CD4-positive, alpha-beta T cell treated with Interleukin-6 for 4 hours (primary cell): ENCODE data around the gene ASAP3.

ENCODE experiments used
- DNase-seq: peaks from one replicate; pipeline ENCODE4 v3.0.0-alpha.2; 2020; ENCODE audit warnings: mixed read lengths

The ASAP3 gene

DNA sequence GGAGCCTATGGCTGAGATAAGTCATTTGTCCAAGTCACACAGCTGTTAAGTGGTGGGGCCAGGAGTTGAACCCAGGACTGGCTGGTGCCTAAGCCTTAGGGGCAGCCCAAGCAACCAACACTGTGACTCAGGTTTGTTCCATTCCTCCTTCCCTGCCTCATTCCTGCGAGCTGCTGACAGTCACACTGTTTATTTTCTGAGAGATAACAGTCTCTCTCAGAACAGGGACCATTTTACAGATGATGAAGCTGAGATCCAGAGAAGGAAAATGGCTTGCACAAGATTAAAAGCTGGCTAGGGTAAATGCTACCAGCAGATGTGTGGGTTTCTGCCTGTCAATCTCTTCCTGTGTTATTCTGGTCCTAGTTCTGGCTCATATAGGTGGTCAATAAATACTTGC is 35.1 kb downstream of the ASAP3 start:
- DNase-seq: no peak

DNA sequence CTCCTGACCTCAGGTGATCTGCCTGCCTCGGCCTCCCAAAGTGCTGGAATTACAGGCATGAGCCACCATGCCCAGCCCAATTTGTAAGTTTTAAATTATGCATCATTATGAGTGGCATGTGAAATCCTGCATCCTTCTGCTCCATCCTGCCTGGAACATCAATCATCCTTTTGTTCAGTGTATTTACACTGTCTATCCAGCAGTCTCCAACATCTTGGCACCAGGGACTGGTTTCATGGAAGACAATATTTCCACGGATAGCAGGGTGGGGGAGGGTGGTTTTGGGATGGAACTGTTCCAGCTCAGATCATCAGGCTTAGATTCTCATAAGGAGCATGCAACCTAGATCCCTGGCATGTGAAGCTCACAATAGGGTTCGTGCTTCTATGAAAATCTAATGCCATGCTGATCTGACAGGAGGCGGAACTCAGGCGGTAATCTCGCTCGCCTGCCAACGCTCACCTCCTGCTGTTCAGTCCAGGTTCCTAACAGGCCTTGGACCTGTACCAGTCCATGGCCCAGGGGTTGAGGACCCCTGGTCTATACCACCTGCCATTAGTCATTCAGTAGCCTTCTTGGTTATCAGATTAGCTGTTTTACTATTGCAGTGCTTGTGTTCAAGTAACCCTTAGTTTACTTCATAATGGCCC is 37.2 kb downstream of the ASAP3 start:
- DNase-seq: no peak

DNA sequence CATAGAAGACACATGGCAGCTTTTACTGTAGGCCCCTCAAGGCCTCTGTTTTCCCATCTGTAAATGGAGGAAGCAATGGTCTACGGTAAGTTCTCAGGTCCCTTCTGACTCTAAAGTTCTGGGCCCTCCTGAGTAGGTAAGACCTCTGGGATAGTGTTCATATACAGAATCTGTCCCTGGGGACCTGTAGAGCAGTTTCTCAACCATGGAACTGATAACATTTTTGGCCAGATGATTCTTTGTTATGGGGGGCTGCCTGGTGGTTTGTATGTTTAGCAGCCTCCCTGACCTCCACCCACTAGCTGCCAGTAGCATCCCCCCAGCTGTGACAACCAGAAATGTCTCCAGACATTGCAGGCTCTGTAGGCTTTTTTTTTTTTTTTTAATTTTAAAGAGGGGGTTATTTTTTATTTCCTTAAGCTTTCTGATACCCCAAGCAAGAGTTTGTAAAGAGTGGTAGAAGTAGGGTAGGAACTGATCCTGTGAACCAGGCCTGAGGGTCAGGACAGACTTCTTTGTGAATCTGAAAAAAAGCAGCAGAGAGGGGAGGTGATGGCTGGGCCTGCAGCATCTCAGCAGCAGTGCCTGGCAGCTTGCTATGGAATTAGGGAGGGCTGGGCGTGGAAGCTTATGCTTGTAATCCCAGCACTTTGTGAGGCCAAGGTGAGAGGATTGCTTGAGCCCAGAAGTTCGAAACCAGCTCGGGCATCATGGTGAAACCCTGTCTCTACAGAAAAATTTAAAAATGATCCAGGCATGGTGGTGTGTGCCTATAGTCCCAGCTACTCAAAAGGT is 39.2 kb downstream of the ASAP3 start:
- DNase-seq: no peak

DNA sequence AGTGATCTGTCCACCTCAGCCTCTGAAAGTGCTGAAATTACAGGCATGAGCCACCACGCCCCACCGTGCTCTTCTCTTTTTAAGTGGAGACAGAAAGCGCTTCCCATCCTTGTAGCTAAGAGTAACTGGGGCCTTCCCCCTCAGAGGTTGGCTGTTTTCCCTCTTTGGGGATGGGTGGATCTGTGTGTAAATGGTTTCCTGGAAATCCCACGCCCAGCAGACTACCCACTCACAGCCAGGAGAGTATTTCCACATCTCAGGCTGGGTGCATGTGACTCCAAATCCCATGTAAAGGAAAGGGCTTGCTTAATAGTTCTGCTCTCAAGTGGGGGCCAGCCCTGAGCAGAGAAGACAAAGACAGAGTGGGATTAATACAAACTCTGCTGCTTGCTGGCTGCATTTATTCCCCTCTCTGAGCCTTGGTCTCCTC is 39.9 kb downstream of the ASAP3 start:
- no peak for DNase-seq

DNA sequence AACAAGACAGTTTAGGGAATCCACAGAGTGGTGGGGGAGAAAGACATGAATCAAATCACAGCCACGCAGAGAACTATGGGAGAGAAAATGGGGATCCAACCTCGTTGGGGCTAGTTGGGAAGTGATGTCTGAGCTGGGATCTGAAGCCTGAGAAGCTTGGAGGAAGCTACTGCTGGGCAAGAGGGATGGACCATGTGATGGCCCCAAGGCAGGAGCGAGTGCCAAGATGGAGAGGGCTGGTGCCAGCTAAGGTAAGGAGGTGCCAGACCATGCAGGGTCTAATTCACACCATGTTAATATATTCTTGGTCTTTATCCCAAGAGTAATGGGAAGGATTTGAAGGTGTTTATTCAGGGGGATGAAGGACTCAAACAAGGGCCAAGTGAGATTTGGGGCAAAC is 41.2 kb downstream of the ASAP3 start:
- no peak for DNase-seq

DNA sequence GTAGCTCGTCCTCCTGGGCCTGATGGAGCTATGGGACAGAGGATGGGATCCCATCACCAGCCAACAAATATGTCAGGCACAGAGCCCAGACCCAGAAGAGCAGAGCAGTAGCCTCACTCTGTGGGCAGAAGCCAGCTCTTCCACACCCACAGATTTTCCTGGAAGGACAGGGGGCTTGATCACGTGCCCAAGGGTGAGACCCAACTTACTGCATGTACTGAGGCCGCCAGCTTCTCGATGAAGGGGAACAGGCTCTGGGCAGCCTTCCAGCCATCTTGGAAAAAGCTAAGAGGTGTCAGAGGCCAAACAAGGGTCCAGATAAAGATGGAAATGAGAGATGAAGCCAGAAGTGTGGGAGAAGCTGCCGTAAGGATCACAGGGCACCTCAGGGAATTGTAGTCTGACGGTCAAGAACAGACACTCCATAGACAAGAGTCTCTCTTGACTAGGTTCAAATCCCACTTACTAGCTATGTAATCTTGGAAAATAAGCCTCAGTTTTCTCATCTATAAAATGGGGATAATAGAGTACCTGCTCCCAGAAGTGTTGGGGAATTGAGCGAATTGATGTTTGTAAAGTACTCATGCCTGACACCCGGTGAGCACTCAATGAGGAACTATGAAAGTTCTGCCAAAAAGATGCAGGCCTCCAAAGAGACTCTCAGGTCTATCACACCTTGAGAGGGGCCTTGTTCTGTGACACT is 42.4 kb downstream of the ASAP3 start:
- DNase-seq: no peak

DNA sequence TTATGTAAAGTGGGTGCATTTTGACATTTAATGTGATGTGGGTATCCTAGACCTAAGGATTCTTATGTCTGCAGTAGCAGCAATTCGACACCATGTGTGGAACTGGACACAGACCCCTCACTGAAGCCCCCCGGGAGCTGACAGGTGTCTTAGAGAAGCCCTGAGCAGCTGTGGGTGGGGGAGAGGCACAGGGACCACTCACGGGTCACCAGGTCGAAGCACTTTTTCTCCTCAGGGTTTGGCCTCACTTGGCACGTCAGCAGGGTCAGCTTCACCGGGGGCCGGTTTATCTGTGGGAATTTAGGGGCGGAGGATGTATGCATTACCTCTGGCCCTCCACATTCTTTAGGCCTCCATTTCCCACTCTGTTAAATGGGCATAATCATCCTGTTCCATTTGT is 45.4 kb downstream of the ASAP3 start:
- DNase-seq: no peak

DNA sequence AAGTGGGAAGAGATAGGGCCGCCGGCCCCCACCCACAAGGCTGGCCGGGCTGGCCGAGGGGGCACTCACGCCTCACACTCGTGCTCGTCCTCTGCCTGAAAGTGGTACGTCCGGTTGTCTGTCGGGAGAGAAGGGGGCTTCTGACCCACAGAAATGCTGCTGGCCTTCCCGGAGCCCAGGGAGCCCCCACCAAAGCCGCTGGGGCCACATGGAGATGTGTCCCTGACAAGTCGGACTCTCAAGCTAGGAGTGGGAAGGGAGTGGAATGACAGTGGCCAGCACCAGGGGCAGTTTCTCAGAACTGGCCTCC is 46.7 kb downstream of the ASAP3 start:
- no peak for DNase-seq

DNA sequence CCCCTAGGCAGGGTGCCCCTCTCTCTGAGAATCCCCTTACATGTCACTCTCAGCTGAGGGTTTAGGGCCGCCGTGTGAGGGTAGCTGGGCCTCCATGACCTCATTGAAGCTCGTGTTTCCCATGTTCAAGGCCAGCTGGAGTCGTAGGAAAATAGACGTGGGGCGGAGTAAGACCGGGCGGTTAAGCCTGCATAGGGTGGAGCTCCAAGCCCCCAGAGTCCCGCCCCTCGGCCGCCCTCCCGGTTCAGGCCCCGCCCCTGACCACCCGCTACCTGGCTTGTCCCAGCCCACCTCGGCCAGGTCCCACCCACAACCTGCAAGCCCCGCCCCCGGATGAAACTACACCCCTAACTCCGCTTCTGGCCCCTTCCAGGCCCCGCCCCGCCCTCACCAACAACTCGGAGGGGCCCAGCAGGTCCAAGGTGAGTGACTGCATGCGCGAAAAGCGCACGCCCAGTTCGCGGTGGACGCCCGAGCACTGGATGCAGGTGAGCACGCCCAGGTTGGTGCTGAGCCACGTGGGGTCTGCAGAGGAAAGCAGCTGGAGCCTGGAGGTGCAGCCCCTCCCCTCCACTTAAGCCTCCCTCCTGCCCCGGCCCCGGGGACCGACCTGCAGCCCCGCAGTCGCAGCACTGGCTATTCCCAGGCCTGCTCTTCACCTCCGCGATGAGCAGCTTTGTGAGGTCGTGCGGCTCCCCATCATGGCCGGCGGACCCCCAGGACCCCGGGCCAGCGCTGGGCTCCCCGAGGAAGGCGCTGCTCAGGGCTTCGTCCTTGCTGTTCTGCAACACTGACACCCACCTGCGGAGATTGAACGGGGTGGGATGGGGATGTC is 47.2 kb downstream of the ASAP3 start:
- peak; percentile 61 for DNase-seq

DNA sequence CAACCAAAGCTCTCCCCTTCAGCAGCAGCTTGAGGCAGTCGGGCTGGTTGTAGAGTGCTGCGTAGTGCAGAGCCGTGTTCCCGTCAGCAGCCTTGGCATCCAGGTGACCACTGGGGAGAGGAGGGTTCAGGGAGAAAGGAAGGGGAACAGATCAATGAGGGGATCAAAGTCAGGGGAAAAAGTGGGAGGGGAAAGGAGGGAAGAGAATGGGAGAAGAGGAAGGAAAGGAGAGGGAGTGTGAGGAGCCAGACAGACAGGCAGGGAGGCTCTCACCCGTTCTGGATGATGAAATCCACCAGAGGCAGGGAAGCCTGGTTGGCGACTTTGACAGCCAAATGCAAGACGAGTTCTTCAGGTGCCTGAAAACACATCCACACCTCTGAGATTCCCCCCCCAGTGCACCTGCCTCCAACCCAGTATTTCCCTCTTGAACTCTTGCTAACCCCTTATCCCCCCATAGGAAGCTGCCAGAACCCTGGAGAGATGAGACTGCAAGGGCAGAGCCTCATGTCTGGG is 49.7 kb downstream of the ASAP3 start:
- no peak for DNase-seq

DNA sequence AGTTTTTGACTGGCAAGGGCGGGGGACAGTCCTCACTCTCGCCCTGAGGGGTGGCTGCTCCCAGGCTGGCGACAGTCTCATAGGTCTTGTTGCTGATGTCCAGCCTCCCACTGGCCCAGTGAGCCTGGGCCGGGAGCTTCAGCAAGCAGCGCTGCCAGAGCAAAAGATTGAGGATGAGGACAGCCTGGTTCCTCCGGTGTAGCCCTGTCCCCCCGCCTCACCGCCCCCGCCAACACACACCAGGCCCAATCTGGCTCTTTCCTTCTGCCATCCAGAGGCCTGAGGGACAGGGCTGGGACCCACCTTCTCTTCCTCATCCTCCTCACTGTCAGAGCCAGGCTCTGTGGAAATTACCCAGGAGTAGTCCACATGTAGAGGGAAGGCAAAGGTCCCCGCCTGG is 50.9 kb downstream of the ASAP3 start:
- DNase-seq: no peak

DNA sequence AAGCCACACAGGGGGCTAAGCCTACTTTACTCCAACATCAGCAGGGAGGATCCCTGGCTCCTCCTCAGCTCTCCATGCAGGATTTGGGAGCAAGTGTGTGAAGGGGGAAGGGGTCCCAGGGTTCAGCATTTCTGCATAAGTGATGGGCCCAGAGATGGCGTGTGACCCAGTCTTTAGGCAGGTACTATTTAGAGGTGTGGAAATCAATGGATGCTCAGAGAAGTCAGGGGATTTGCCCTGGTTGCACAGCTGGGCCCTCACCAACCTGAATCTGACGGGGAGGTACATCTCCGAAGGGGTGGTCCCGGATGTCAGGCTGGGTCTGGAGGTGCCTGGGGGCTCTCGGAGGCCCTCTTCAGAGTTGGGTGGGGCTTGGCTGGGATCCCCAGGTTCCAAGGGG is 52.5 kb downstream of the ASAP3 start:
- DNase-seq: no peak

DNA sequence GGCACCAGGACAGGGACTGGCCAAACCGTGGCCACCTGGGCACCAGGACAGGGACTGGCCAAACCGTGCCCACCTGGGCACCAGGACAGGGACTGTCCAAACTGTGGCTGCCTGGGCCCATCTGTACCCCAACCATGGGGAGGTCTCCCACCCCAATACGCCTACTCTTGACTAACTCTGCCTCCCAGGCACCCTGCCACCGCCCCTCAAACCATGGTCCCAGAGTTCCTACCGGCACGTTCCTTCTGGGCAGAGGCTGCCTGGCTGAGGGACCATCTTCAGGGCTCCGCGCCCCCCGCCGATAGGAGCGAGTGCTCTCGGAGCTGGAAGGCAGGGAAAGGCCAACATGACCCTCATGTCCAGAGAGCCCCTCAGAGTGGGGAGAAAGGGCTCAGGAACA is 53.2 kb downstream of the ASAP3 start:
- no peak for DNase-seq

DNA sequence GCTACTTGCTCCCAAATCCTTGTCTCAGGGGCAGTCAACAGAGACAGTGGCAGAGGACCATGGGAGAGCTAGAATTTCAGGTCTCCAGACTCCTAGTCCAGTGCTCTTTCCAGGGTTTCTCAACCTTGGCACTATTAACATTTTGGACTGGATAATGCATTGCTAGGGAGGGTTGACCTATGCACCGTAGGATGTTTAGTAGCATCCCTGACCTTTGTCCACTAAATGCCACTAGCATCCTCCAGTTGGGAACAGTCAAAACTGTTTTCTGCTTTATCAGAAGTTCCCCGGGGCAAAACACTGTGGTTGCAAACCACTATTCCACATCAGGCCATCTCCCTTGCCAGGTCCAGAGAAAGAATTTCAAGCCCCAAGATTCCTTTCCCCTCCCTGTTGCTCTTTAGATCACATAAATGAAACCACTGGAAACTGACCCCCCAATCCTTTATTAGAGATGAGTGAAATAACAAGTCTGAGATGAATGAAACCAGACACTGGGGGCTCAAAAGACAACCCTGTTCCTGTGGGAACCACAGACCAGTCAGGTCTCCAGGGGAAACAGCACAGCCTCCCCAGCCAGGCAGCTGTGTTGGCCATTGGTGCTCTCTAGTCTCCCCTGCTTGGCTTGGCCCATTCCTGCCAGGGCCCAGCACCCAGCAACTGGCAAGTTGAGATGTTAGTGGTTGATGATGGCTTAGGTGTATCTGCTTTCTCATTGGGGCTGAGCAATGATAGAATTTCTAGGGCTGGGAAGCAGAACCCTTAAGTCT is 55.7 kb downstream of the ASAP3 start:
- no peak for DNase-seq

DNA sequence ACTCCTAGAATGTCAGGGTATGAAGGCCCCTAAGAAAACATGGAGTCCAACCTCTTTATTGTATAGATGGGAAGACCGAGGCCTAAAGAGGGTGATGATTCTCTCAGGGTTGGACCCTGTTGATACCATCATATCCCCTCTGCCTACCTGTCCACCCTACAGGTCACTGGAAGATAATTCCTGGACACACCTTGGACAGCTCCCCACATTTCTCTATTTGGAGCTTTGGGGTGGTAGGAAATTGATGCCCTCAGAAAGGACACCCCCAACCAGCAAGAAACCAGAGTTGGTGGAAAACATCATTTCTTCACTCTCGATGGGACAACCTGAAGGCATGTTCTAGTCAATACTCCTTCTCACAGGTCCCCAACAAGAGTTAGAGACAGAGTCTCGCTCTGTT is 56.4 kb downstream of the ASAP3 start:
- DNase-seq: no peak

DNA sequence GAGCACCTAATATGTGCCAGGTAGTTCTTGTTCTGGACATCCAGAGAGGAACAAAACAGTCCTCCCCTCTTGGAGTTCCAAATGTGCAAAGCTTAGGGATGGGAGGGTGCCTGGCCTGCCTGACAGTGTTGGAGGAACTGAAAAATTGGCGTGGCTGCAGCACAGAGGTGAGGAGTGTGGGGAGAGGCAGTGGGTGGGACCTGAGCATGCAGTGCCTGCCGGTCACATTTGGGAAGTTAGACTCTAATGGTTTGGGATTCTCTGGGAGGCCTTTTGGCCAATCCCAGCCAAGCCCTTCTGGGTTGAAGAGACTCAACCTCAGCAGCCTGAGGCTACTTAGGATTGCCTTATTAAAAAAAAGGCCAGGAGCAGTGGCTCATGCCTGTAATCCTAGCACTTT is 57.2 kb downstream of the ASAP3 start:
- no peak for DNase-seq

DNA sequence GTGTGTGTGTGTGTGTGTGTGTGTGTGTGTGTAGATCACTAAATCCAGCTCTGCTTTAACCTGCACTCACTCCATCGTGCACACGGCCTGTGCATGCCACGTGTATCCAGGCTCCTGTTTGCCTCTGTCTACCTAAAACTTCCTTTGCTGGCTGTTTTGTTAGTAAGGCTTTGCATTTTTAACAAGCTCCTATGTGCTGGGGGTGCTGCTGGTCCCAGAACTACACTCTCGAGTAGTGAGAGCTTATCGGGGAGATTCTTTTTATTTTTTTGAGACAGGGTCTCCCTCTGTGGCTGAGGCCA is 58.8 kb downstream of the ASAP3 start:
- DNase-seq: no peak

DNA sequence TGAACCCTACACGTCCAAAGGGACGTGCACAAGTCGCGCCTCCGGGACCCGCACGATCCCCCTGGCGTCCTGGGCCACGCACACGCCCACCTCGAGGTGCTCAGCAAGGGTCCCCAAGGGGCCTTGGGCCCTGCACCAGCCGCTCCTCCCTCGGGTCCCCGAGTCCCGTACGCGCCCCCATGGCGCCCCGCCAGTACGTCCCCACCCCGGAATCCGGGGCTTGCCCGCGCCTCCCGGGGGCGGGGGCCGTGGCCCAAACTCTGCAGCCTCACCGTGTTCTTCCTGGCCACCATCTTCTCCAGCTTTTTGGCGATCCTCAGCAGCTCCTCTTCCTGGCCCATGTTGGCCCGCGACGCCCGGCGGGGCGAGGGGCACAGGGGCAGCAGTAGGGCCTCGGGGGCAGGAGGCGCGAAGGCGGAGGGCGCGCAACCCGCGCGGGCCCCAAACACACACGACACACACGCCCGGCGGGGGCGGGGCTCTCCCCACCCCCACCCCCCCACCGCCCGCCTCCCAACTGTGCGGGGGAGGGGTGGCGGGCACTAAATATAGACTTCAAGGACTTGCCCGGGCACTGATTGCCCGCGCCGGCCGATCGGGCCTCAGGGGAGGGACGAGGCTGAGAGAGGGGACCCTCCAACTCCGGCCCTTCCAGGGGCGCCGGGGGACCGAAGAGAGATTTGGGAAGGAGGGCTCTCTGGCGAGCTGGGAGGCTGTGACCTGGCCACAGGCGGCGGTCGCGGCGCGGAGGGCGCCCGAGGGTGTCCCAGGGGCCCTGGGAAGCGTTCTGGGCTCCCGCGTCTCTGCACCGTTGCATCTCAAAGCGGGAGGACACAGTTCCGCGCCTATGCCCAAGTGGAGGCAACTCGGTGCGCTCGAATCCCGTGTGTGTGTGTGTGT is 59.4 kb downstream of the ASAP3 start, which contains the start of gene TCEA3:
Gene TCEA3, minus strand, starts transcription at position 456 of the 900 bp plus-strand sequence. Its CDS starts 115 bp downstream, at position 341.
- peak; percentile 69 for DNase-seq

DNA sequence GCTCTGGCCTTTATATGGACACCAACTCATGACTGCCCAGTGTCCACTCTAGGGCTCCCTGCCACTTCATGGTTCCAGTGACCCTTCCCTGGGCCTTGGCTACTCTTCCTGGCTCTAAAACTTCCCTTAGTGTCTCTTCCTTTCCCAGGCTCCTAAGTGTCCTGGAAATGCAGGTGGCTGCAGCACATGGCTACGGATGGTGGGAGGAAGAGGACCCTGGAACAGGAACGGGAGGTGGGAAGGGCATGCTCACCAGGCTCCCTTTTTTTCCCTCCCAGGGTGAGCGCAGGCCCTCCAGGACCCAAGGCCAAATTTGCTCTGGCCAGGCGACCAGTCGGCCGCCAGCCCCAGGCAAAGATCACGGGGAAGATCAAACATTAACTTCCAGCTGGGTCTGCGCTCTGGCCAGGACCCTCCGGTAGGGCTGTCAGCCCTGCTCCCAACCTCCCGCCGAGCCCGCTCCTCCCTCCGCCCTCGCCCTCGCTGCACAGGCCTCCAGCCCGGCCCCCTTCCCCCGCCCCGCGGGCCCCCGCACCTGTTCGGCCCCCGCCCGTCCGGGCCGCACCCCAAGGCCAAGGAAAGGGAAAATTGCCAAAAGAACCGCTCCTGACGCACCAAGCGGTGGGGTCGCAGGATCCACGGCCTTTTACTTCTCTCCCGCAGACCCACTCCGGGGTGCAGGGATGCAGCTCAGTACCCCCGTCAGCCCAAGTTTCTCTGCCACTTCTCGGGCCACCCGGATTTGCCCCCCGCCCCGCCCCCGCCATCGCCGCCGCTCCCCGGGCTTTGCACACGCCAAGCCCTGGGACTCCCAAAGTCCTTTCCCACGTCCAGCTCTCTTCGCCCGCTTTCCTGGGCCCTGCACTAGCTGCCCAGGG is 60.3 kb downstream of the ASAP3 start:
- DNase-seq: peak; percentile 31

DNA sequence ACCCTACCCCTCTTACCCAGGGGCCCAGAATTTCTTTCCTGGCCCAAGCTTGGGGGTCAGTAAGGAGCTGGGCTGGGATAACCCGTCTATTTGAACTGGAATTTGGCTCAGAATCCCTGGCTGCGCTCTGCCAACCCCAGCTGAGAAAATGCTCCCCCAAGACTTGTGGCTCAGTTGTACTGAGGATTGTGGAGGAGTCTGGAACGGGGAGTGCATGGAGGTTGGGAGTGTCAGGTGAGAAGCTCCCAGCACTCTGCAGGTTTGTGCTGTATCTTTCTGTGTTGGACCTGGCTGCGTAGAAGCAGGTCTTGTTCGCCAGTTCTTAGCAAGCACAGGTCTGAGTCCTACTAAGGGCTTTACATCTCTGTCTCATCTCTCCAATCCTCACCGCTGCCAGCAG is 61.0 kb downstream of the ASAP3 start:
- DNase-seq: peak; percentile 7
